ENCODE data around the gene TRMT11.
"Not testable (repeated sequence)": the region's sequence is repeated elsewhere in the genome, so short reads cannot be mapped to it uniquely, and the experiment has no call there.

Gene TRMT11

DNA sequence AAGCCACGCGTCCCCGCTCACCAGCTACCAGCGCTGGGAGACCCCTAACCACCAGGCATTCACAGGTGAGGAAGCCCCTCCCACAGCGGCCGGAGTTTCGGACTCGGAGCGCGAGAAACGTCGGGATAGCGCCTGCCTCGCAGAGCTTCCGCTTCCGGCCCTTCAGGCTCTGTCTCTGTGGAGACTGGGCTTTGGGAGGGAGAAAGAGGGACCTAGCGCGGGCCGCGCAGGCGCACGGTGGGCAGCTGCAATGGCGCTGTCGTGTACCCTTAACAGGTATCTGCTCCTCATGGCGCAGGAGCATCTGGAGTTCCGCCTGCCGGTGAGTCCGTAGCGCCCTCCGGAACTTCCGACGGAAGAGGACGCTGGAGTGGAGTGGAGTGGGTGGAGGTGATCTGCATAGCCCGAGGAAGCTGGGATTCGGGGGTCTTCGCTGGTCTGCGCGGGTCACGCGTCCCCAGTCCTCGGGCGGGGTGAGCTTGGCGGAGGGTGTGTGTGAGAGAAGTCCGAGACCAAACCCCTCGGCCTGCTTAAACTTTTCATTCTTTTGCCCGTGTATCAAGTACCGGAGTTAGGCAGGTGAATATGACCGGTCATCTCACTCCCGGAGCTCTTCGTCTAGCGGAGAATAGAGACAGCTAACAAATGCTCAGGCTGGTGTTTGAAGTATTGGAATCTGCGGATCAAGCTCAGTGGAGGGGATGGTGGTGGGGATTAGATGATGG lies at the start of gene TRMT11:
TRMT11 (plus strand) TSS at position 240 of the 725 bp plus-strand sequence; CDS start at position 251, 11 bp downstream.
- DNase-seq (ENCODE audit: low spot score) = peak; percentile 69
- FAIRE-seq = no peak

DNA sequence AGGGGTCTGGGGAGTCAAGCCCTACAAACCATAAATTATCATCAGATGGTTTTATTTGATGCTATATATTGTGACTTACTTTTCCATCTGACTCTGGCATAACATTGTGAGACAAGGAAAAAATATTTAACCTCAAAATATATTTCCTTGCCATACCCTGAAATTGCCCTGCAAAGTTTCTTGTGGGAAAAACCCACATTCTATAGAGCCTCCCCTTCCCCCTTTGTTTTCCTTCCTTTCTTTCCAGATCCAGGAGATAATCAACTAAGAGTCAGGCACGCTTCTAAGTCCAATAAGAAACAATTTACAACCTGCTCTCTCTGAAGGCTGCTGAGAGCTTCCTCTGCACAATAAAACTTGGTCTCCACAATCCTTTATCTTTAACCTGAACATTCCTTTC lies 47.3 kb upstream of the TRMT11 start:
- no peak for FAIRE-seq

DNA sequence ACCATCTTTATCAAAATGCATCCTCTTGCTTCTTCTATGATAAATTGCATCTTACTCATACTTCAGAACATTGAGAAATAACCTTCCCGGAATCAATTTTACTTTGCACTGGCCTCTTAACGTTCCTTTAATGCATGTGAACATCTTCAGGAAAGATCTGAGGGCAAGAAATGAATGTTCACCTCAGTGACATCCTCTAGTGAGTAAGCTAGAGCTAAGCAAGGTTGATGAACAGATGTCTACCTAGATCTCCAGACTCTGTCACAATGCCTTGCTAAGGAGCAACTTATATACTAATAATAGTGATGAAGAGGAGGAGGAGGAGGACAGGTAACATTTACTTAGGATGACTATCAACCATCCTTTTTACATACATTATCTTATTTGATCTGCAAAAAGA lies 46.5 kb upstream of the TRMT11 start:
- DNase-seq (ENCODE audit: low spot score) = no peak
- FAIRE-seq = no peak

More for the DNA sequence above, 47.3 kb upstream of the TRMT11 start:
- no peak for DNase-seq (ENCODE audit: low spot score)

DNA sequence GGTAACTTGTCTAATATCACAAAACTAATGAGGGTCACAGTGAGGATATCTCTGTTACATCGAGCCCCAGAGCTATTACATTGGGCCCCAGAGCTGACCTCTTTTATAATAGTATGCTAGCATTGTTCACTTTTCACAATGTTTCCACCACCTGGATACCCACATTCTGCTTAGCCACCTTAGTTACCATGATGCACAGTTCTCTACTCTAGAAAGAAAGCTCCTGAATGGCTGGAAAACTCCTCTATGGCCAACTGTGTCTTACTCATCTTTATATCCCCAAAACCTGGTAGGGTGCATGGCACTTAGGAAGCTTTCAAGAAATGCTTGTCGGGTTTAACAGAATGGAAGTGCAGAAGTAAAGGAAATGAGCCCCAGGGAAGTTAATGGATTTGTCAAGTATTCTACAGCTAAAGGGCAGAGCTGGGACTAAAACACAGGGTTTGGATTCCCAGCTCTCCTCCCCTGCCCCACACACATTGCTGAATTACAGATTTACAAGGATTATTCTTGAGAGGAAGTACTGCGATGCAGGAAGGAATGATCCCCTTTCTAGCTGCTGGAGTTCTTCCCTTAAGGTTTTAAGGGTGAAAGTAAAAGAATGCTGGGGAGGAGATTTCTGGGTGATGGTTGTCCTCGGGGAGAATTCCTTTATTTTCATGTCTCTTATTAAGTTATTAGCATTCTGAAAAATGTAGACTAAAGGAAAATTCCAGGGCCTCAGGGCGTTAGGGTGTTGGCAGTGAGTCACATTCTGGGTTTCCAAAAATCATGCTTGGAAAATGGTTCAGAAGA lies 45.9 kb upstream of the TRMT11 start:
- FAIRE-seq (no peak), DNase-seq (ENCODE audit: low spot score) (no peak)

DNA sequence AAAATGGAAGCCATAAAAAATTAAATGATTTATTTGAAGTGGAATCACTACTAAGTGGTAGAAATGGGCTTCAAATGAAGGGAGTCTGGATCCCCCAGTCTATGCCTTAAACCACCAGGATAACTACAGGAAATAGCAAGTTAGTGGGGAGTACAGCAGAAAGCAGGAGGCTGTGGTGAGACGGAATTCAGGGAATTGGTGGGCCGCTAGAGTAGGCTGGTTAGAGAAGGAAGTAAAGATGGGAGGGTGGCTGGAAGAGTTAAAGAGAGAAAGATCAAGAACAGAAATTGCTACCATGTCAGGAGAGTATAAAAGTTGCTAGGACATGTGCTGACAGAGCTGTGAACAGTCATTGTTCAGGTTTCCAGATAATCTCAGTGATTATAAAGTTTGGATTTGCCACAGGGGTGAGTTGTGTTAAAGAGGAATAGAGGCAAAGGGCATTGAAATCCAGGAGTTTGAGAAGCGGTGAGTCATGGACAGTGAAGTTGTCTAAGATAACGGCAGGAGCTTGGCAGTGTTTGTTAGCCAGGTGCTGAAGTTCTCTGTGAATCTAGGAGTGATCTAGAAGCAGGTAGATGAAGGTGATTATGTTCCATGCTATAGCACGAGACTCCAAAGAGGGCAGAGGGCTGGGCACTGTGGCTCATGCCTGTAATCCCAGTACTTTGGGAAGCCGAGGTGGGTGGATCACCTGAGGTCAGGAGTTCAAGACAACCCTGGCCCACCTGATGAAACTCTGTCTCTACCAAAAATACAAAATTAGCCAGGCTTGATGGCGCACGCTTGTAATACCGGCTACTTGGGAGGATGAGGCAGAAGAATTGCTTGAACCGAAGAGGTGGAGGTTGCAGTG lies 43.4 kb upstream of the TRMT11 start:
- no peak for FAIRE-seq
- DNase-seq (ENCODE audit: low spot score) = no peak

DNA sequence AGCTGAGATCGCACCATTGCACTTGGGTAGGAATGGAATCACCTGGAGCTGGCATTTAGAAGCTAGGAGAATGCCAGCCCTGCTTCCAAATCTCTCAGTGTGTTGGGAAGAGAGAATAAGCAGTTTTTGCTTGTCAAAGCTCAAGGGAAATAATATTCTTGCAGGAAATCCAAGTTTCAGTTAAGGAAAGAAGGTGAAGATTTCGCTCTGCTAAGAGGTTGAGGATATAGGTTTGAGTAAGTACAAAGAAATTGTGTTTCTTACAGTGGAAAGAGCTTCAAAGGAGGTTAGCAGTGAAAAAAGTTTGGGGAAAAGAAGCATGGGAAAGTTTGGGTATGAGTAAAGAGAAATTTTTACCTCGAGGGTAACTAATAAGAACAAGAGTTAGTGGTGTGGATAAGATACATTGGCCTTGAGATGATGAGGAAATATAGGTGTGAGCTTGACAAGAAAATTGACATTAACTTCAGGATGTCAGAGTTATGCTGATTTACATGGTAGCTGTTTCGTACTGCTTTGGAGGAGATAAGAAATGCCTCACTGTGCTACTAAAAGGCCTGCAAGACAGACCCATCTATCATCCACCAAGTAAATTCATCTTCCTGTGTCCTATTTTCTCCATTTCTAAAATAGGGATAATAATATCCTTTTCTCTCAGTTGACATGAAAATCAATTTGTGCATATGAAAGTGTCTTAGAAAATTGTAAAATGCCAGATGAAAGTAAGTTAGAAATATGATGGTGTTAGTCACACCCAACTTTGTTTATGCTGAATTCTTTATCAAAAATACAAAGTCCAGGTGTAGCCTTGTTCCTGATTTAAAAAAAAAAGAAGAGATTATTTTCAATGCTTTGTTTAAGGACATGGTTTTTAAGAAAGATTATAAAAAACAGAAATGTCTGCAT lies 42.6 kb upstream of the TRMT11 start:
- FAIRE-seq = no peak
- DNase-seq (ENCODE audit: low spot score) = no peak

DNA sequence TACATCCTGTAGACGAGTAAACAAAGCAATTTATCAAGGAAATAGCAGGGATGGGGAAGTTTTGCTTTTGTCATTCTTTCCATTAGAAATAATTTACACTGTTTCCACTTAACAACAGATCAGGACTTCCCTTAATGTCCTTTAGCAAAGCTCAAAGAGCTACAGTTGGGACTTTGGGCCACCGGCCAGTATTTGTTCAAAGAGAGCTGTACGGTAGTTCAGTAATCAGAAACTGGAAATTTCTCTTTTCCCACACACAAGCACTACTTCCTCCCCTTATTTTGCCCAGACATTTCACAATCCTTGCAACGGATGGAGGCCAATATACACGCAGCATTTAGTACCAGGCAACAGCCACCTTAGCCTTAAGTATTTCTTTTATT lies 41.9 kb upstream of the TRMT11 start:
- no peak for DNase-seq (ENCODE audit: low spot score)
- FAIRE-seq = no peak

DNA sequence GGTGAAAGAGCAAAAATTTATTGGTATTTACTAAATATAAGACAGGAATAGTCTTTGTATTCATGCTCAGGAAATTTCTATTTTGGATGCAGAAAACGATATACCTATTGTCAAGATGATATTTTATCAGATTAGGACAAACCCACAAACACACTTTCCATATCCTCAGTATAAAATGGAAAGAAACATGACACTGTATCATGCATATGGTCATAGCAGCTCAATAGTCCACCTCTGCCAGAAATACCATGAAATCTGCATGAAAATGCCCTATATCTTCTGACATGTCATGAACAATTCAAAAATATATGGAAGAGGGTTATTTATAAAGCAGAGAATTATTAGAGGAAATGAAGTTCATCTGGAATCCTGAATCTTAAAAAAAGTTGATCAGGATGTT lies 41.4 kb upstream of the TRMT11 start:
- FAIRE-seq (no peak), DNase-seq (ENCODE audit: low spot score) (no peak)

DNA sequence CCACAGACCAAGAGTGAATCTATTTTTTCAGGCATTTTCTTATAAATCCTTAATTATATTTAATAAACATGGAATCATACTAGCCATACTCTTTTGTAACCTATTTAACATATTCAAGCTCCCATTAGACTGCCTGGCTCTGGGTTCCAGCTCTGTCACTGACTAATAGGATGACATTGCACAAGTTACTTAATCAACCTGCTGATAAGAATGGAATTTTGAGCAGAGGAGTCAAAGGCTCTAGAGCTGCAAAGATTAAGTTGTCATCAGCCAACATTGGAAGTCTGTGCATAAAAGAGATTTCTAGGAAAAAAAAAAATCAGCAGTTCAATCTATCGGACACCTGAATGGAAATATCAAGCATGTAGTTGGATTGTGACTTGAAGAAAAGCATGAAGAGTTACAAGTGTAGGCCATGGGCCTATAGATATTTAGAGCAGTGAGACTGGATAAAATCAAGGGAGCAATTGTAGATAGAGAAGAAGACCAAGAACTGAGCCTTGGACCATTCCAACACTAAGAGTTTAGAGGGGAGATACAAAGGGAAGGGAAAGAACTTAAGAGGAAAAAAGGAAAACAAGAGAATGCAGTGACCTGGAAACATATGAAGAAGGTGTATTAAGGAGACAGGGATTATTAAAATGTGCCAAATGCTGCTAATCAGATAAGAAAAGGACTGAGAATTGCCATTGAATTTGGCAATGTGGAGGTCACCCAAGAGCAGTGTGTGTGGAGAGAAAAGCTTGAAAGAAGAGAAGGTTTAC lies 40.8 kb upstream of the TRMT11 start:
- FAIRE-seq = no peak

DNA sequence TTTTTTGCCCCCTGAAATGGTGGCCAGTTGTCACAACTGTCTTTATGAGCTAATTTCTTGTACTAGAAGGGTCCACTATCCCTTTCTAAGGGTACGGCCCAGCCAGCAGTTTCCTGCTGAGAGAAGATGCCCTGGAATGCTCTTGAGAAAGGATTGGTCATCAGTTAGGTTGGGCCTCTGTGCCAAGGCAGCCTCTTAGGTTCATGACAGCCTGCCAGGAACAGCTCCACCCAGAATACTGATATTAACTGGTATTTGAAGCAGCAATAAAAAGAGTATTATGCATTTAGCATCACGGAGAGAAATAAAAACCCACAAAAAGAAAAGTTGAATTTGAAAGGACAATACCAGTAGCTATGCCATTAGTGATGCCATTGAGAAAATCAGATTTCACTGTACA lies 38.7 kb upstream of the TRMT11 start:
- no peak for DNase-seq (ENCODE audit: low spot score)
- FAIRE-seq = no peak

More for the DNA sequence above, 40.8 kb upstream of the TRMT11 start:
- peak; percentile 25 for DNase-seq (ENCODE audit: low spot score)

DNA sequence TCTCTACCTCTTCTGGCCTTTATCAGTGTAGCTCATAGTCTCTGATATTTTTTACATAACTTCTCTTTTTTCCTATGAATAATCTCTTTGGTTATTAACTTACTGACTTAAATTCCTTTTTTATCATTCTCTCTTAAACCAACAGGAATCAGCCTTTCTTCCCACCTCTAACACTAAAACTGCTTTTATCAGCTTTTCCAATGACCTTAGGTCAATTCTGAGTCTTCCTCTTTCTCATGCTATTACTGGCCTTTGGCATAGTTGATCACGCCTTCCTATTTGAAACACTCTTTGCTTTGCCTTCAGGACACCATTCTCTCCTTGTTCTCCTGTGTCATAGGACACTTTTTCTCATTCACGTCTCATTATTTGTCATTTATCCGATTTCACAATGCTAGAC lies 37.9 kb upstream of the TRMT11 start:
- DNase-seq (ENCODE audit: low spot score) (no peak), FAIRE-seq (no peak)

DNA sequence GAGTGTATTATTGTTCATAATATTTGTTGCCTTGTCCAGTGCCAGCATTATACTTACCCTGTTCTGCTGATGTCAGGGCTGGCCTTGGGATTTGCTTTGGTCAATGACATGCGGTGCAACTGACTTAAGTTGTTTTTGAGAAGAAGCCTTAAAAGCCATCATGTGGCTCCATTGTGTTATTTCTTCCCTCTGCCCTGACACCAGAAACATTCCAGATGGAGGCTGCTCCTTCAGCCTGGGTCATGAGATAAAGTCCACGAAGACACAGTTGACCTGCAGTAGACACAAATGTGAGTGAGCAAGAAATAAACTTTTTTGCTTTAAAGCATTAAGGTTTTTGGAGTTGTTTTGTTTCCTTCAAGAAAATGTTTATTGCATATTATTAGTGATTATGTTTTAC lies 37.3 kb upstream of the TRMT11 start:
- no peak for FAIRE-seq

DNA sequence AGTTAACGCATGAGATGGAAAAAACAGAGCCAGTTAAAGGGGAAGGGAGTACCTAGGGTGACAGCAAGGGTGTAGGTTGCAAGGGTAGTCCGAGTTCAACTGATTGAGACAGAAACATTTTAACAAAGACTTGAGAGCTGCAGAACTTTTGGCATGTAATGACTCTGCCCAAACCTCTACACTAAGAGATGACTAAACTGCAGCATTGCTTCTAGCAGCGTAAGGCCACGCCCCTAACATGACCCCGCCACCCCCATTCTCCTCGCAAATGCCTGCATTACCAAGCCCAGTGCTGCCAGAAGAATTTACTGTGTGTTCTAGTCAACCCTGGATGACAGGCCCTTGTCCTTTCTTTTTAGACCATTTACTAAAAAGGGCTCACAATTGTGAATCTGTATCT lies 36.0 kb upstream of the TRMT11 start:
- DNase-seq (ENCODE audit: low spot score) = no peak

More for the DNA sequence above, 37.3 kb upstream of the TRMT11 start:
- DNase-seq (ENCODE audit: low spot score) = no peak

DNA sequence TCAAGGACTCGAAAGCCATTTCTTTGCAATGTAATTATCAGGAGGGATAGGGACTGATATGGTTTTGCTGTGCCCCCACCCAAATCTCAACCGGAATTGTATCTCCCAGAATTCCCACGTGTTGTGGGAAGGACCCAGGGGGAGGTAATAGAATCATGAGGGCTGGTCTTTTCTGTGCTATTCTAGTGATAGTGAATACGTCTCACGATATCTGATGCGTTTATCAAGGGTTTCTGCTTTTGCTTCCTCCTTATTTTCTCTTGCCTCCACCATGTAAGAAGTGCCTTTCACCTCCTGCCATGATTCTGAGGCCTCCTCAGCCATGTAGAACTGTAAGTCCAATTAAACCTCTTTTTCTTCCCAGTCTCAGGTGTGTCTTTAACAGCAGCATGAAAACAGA lies 35.6 kb upstream of the TRMT11 start:
- DNase-seq (ENCODE audit: low spot score); FAIRE-seq: not testable (repeated sequence)

More for the DNA sequence above, 36.0 kb upstream of the TRMT11 start:
- FAIRE-seq = no peak

DNA sequence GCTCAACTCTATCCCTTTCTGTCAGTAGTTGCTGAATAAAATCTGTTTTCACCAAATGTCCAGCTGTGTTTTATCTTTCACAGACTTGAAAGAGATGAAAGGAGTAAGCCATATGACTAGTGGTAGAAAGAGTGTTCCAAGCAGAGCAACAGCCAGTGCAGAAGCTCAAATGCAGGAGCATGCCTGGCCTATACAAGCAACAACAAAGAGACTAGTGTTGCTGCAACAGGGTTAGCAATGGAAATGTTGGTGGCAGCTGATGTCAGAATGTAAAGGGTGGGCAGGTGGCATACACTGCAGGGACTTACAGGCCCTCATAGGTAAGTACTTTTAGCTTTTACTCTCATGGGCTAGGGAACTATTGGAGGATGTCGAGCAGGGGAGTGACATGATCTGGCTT lies 35.0 kb upstream of the TRMT11 start:
- FAIRE-seq (no peak), DNase-seq (ENCODE audit: low spot score) (no peak)

DNA sequence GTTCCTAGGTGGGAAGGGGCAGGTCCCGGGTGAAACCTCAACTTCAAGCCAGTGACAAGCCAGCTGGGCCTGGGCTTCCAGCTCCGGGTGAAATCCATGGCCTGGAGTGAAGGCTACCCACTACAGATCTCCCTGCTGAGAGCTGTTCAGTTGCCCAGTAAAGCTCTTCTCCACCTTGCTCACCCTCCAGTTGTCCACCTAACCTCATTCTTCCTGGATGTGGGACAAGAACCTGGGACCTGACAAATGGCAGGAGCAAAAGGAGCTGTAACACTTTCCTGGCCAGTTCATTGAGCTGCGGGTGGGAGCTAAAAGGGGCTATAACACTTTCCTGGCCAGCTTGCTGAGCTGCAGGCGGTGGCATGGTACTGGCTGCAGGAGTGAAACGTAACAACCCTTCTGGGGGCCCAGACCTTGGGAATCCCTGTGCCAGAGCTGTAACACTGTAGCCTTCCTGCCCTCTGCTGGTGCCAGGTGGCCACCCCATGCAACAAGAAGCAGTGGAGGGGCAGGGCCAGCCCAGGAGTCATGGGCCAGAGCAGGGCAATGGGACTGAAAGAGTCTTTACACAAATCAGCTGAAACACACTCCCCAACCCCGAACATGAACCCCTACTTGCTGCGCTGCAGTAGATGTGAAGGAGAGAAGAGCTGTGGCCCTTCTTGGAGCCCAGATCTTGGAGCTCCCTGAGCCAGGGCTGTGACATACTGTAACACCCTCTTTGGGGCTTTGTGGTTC lies 33.4 kb upstream of the TRMT11 start:
- FAIRE-seq (no peak), DNase-seq (ENCODE audit: low spot score) (no peak)

DNA sequence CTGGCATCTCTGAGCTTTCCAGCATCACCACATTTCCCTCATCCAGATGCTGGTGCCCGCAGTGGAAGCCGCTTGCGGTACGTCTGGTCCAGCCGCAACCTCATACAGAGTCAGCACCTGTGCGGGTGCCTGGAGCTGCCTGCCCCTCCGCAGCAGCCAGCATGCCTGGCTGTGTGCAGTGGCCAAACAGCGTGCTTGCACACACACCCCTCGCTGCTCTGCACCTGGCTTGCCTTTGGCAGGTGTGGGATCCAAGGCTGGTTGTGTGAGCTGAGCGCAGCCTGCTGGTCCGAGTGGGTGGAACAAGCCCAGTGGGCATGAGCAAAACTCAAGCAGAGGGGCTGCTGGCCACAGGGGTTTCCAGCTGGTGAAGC lies 32.9 kb upstream of the TRMT11 start:
- FAIRE-seq (no peak), DNase-seq (ENCODE audit: low spot score) (no peak)

DNA sequence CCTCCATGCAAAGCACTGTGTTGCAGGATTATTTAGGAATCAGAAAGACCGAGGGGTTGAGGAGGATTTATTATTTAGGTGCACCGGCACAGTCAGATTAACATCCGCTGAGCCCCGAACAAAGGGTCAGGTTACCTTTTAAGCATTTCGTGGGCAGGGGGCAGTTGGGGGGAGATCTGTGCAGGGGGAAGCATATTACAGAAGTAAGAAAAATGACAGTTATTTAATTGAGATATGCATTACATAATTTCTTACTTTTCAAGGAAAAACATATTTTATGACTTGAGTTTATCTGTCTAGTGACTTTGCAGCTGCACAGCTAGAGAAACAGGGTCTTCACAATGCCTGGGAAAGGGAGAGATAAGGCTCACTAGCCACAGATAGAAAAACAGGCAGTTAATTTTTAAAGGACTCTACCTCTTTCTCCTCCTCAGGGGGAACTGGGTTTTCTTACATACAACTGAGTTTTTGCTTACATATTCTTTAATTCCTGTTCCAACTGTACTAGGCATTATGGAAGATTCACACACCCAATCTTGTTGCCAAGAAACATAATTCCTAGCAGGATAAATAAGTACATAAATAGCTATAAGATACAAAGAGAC lies 31.5 kb upstream of the TRMT11 start:
- no peak for FAIRE-seq

DNA sequence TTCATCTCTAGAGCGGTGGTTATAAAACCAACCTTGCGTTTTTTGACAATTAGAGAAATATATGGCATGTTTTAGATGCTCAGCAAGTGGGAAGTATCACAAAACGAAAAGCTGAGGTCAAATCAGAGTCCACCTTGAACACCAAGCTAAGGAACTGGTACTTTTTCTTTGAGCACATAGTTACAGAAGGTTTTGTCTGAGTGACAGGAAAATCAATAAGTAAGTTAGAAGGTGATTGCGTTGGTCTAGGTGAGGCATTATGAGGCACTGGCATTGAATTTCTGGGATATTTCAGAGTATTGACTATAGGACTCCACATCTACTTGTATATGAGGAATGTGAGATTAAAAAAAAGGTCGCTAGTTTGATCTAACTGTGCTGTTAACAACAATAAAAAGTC lies 30.4 kb upstream of the TRMT11 start:
- FAIRE-seq = no peak
- DNase-seq (ENCODE audit: low spot score) = no peak

More for the DNA sequence above, 31.5 kb upstream of the TRMT11 start:
- no peak for DNase-seq (ENCODE audit: low spot score)

Measured in RCC 7860 (cell line).